HG02981 (cell line): Measurements from ENCODE around the gene CASP10.
A peak's percentile ranks its signal among the peaks of the same experiment; 100 is the strongest.
"Not testable (repeated sequence)": the region's sequence is repeated elsewhere in the genome, so short reads cannot be mapped to it uniquely, and the experiment has no call there.

Experiments
- ATAC-seq: cut with Tn5 transposase; IDR thresholded peaks from one replicate; pipeline ENCODE4 v1.9.1; 2021; ENCODE audit warnings: mild to moderate bottlenecking, moderate library complexity; ENCODE audit not compliant: unreplicated experiment

CASP10 gene

DNA sequence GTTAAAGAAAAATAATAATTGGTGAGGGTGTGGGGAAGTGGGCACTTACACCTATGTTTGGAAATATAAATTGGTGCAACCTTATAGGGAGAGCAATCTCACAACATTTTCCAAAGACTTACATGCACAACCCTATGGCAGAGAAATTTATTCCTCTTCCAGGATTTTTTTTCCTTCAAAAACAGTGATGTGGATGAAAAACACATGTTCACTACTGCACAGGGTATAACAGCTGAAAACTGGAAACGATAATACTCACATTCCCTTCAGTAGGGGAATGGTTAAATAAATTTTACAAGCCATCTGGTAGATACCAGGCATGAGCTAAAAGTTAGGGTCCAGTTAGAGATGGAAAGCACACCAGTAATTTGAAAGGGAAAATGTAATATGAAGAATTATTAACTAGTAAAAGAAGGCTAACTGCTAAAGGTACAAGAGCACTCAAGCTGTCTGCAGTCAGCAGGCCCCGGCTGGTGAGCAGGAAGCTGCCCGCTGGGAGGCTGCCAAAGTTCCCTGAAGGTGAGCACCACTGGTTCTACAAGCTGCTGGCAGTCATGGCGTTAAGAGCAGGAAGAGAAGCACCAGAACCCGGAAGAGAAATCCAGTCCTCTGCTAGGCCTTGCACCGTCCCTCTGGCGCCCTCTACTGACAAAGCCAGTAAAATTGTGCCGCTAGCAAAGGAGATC lies 49.0 kb downstream of the CASP10 start:
- peak; percentile 47 for ATAC-seq

DNA sequence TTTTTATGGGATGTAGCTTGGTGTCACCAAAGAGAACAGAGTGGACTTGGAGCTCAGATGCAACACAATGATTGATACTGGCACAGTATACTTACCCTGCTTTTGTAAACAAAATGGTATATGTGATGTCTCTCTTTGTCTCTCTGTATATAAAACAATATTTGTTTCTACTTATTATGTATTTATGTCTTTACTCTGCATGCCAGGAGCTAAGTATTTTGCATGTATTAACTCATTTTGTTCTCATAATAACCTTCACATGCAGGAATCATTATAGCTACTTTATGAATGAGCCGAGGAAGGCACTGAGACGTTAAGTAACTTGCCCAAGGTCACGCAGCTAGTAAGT lies 49.5 kb downstream of the CASP10 start:
- ATAC-seq, result no peak

DNA sequence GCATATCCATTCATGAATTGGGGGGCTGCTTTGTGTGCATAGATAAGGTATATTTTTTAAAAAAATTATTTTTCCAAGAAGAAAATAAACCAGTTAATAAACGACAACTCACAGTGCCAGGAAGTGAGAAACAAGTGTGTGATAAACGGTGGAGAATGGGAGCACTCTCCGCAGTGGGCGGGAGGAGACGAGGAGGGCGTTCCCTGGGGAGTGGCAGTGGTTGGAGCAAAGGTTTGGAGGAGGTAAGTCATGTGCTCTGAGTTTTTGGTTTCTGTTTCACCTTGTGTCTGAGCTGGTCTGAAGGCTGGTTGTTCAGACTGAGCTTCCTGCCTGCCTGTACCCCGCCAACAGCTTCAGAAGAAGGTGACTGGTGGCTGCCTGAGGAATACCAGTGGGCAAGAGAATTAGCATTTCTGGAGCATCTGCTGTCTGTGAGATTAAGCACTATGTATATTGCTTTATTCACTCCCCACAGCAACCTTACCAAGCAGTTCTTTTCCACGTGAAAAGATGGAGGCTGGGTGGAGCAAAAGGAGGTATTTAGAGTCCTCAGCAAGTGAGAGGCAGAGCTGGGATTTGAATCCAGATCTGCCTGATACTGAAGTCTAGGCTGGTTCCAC lies 50.4 kb downstream of the CASP10 start:
- ATAC-seq, result peak; percentile 88

DNA sequence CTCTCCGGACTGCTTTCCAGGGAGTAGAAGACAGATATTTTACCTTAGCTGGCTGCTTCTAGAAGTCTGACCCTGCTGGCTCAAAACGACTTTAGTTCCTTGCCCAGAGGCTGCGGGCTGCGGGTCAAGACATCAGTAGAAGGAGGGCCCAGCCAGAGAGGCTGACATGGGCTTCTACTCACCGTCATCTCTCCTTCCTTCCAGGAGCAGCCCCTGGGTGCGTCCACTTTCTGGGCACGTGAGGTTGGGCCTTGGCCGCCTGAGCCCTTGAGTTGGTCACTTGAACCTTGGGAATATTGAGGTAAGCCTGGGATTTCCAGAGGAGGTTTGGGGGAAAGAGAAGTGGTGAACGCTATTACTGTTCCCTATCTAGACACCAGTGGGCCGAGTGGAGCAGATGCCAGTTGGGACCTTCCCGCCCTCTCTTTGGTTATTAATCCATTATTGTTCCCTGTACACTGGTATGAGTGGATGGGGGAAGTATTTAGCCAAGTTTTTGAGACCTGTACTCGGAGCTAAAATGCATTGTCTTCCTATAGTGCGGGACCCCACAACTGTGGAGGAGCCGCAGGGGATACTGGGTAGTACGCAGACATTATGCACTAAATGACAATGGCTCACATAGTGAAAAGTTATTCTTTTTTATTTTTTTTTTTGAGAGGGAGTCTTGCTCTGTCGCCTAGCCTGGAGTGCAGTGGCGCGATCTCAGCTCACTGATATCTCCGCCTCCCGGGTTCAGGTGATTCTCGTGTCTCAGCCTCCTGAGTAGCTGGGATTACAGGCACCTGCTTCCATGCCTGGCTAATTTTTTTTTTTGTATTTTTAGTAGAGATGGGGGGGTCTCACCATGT lies 51.1 kb downstream of the CASP10 start:
- ATAC-seq, result peak; percentile 26

DNA sequence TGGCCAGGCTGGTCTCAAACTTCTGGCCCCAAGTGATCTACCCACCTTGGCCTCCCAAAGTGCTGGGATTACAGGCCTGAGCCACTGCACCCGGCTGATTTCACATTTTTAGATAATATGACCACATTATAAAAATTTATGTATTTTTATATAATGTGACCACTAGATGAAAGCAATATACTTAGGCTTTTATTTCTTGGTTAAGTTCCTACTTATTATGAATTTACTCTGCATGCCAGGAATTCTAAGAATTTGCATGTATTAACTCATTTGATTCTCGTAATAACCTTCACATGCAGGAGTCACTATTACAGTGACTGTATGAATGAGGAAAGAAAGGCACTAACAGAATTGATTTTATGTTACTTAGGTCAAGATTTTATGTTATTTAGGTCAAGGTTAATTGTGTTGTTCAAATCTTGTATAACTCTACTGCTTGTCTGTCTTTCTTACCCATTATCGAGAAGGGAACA lies 51.8 kb downstream of the CASP10 start:
- no peak for ATAC-seq

DNA sequence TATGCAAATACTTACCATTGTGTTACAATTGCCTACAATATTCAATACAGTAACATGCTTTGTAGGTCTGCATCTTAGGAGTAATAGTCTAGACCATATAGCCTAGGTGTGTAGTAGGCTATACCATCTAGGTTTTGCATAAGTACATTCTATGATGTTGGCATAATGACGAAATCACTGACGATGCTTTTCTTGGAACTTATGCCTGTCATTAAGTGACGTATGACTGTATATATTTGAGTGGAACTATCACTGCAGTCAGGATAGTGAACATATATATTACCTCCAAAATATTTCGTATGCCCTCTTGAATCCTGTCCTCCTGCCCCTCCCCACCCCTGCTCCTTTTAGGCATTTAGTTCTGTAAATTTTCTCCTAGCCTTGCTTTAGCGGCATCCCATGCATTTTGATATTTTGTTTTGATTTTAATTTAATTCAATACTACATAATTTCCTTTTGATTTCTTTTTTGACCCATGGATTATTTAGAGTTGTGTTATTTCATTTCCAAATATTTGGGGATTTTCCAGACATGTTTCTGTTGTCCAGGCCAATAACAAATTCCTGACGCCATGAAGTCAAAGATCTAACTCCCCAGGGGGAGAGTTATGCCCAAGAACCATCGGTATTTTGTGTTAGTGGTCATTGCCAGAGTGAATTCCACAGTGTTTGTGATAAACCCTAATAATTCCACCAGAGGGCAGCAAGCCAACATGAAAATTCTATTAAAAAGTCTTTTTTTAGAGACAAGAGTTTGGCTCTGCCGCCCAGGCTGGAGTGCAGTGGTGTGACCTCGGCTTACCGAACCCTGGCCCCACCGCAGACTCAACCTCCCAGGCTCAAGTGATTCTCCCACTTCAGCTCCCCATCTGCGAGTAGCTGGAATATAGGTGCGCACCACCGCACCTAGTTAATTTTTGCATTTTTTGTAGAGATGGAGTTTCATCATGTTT lies 53.2 kb downstream of the CASP10 start:
- no peak for ATAC-seq

DNA sequence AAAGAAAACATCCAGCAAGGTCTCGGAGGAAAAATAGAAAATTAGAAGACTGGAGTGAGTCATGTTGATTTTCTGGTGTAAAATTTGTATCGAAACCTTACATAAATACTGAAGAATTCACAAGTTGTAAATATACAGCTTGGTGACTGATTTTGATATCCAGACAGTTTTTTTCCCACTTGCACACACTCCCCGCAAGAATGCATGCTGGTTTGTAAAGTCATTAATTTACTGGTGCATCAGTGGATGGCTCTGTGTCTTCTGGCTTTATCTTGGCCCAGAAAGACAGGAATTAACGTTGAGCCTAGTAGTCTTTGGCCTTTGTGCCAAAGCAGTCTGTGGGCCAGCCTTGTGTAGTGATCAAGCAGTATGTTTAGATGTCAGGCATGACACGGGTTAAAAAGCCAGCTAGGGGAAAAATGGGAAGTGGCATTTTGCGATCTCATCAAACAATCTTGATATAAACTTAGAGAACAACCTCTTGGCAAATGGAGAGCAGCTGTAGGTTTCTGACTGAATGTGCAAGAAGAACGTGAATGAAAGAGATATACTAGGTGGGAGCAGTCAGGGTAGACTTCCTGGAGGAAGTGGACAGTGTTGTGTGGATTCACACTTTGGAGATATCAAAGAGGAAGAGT lies 54.7 kb downstream of the CASP10 start:
- ATAC-seq, result no peak

DNA sequence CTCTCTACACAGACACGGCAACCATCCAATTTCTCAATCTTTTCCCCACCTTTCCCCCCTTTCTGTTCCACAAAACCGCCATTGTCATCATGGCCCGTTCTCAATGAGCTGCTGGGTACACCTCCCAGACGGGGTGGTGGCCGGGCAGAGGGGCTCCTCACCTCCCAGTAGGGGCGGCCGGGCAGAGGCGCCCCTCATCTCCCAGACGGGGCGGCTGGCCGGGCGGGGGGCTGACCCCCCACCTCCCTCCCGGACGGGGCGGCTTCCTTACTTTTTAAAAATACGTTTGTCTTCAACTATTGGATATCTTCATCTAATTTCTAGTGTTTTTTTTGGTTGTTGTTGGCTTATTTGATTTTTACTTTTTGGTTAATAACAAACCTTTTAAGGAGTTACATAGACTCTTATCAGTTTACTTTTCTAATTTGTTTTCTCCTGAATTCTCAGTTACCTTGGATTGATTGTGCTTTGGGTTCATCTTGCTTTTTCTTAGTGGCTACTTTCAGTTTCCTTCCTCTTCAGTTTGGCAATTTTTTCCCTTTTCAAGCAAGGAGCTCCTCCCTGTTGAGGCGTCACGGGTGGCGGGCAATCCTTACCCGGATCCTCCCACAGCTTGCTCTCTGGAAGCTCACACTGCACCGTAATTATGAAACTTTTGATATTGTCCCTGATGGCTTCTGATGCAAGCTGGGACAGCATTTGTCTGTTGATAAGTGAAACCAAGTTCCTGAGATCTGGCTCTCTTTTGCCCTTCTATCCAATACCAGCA lies 56.4 kb downstream of the CASP10 start:
- ATAC-seq, result not testable (repeated sequence)

DNA sequence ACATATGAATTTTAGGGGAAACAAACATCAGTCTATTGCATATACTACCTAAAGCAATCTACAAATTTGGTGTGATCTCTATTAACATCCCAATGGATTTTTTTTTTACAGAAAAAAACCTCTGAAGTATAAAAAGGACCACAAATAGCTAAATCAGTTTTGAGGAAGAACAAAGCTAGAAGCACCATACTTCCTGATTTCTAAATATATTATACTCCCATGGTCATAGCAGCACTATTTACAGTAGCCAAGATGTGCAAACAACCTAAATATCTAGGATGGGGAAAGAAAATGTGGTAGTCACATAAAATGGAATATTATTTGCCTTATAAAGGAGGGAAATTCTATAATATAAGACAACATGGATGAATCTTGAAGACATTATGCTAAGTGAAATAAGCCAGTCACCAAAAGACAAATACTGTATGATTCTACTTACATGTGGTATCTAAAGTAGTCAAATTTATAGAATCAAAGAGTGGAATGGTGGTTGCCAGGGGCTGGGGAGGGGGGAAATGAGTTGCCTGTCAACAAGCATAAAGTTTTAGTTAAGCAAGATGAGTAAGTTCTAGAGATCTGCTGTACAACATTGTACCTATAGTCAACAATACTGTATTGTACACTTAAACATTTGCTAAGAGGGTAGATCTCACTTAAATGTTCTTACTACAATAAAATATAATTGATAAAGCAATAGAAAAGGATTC lies 59.8 kb downstream of the CASP10 start:
- ATAC-seq, result no peak

DNA sequence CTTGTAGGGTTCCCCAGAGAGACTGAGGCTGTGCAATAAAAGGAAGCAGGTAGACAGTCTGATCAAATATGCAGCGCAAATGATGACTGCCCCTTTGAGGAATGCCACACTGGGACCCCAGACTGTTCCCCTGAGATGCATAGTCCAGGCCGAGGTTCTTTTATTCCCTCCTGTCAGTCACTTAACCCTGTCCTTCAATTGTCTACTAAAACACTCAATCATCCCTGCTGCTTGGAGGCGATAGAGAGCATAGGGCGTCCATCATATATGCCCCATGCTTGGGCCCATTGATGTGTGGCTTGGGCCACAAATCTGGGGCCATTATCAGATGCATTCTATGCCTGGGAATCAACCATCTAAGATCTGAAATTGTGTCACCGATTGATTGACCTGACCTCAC lies 61.9 kb downstream of the CASP10 start:
- ATAC-seq, result no peak

DNA sequence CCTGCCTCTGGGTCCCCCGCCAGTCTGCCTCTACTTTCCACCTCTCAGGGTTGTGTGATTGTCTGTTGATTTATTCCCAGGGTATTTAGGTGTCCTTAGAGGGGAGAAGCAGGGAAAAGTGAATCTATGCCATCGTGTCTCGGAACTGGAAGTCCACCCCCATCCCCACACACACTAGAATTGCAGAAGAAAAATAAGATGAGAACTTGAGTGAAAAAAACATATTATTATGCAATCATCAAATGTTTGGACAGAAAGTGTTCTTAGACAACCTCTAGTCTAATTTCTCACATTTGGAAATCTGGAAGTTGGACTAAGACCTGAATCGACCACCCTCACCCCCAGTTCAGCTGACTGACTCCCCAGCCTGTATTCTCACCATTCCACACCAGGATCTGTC lies 63.3 kb downstream of the CASP10 start:
- no peak for ATAC-seq

DNA sequence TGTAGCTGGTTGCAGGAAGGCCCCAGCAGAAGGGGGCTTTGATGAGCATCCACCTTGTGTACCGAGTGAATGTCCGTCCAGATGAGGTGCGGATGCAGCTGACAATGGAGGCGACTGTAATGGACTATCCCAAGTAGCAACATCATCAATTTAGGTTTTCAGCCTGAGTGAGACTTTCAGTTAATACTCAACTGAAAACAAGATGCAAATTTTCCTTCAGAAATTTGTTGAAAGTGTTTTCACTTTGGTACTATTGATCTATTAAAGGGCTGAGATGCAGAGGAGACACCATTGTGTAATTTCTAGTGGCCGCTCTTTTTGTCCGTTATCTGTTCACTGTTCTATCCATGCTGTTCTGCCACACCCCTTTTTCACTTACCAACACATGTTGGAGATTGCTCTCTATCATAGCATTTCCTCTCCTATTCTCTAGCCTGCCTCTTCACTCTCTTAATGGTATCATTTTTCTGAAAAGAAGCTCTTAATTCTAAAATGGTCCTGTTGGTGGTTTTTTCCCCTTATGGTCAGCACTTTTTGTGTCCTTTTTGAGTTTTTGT lies 65.4 kb downstream of the CASP10 start:
- ATAC-seq, result no peak

DNA sequence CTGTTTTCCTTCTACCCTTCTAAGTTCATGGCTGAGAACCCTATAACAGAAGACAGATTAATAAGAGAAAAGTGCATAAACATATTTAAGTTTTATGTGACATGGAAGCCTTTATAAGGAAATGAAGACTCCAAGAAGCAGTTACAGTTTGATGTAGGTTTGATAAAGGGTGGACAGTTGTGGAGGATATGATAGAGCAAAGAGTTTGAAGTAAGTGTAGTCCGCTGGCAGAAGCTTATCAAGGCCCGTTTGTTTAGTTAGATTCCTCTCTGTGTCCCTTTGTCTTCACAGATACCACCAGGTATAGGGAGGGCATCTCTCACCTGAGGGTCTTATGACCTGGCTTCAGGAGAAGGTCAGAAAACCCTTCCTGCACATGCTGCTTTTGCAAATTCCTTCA lies 66.9 kb downstream of the CASP10 start:
- no peak for ATAC-seq

DNA sequence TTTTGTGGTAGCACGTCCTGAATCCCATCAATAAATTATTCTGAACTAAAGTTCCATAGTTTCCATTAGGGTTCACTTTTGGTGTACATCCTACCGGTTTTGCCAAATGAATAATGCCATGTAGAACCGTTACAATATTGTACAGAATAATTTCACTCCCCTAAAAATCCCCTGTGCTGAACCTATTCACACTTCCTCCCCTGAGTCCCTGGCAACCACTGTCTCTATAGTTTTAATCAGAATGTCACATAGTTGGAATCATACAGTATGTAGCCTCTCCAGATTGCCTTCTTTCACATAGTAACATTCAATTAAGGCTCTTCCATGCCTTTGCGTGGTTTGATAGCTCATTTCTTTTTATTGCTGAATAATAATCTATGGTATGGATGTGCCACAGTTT lies 67.8 kb downstream of the CASP10 start:
- no peak for ATAC-seq

DNA sequence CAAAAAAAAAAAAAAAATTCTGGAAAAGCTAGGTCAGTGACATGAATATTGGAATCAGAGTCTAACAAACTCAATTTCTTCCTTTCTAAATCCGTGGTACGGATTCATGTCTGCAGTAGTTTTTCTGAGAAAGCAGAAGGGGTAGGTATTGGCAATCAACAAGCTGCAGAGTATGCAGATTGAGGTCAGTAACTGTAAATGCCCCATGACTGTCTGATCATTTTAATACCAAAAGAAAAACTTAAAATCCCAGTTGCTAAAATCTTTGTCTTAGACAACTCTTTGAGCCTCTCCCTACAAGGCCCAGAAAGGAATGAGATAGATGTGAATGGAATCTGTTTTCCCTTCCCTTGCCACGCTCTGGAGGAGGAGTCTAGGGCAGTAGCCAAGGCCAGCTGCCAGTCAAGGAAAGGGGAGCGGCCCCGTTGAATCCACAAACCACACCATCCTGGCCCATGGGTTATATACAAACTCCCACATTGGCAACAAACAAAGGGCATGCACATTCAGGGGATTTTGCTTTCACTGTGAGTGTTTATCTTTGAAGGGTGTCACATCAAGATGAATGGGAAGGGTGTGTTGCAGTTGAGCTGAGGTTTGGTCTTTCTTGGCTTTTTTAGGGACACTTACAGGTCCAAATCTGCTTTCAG lies 71.3 kb downstream of the CASP10 start:
- ATAC-seq, result no peak

DNA sequence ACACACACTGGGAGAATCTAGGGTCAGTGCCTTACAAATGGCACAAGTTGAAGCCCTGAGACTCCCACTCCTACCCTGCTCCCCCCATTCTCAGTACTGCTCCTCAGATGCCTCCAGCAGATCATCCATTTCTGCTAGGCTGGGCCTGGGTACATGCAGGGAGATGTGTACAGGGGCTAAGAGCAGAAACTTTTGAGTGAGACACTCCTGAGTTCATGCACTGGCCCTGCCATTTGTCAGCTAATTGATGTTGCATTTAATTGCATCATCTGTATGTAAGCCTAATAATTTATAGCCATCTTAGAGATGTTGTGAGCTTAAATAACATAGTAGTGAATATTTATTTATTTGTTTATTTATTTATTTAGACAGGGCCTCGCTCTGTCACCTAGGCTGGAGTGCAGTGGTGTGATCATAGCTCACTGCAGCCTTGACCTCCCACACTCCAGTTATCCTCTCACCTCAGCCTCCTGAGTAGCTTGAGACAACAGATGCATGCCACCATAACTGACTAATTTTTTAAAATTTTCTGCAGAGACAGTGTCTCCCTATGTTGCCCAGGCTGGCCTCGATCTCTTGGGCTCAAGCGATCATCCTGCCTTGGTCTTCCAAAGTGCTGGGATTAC lies 72.6 kb downstream of the CASP10 start:
- no peak for ATAC-seq

DNA sequence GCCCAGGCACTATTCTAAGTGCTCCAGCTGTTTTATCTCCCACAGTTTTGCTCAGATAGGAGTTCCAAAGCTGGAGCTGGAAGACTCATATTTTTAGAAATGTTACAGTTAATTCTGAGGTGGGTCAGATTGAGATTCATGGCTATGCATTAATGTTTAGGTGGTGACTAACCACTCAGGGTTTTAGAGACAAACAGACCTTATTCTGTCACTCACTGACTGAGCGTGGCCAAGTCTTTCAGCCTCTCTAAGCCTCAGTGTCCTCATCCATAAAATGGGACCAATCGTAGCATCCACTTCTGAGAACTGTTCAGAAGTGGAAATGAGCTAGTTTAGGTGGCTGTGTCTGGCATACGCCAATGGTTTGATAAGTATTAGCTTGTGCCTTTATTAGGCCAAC lies 73.1 kb downstream of the CASP10 start:
- ATAC-seq, result no peak
